Smooth muscle cell (in vitro differentiated cells): Measurements from ENCODE around the gene CHCHD4. TPM values are rescaled to one million over a fixed set of nuclear protein-coding genes. Genes with fewer than 3 reads are reported as not detected.

Experiments
- DNase-seq: peaks from one replicate; lab custom pipeline; 2025; ENCODE audit not compliant: unreplicated experiment; lab: John Stamatoyannopoulos, UW
- H2AFZ ChIP-seq: fragments of 200-600 bp; sonication (generic); 2 replicates; pipeline ENCODE4 v1.6.0; 2016; ENCODE audit warnings: antibody characterized with exemption, low read depth, mild to moderate bottlenecking
- H3F3A ChIP-seq: fragments of 200-600 bp; sonication (generic); 2 replicates; pipeline ENCODE4 v1.6.0; 2017; ENCODE audit warnings: antibody characterized with exemption, low read depth
- H3K27ac ChIP-seq: fragments of 200-600 bp; sonication (generic); 2 replicates; pipeline ENCODE4 v1.5.1; 2016; ENCODE audit warnings: low read depth, mild to moderate bottlenecking
- H3K27me3 ChIP-seq: fragments of 200-600 bp; sonication (generic); 2 replicates; pipeline ENCODE4 v1.6.1; 2016; ENCODE audit warnings: low read depth, mild to moderate bottlenecking
- H3K36me3 ChIP-seq: fragments of 200-600 bp; sonication (generic); 2 replicates; pipeline ENCODE4 v1.5.1; 2016; ENCODE audit warnings: low read depth
- H3K4me1 ChIP-seq: fragments of 200-600 bp; sonication (generic); 2 replicates; pipeline ENCODE4 v1.5.1; 2016; ENCODE audit warnings: low read depth
- H3K4me2 ChIP-seq: fragments of 200-600 bp; sonication (generic); 2 replicates; pipeline ENCODE4 v1.6.0; 2016; ENCODE audit warnings: mild to moderate bottlenecking
- H3K4me3 ChIP-seq: fragments of 200-600 bp; sonication (generic); 2 replicates; pipeline ENCODE4 v1.5.1; 2016; ENCODE audit warnings: mild to moderate bottlenecking
- H3K79me2 ChIP-seq: fragments of 200-600 bp; sonication (generic); 2 replicates; pipeline ENCODE4 v1.6.0; 2016; ENCODE audit warnings: low read depth, mild to moderate bottlenecking
- H3K9ac ChIP-seq: fragments of 200-600 bp; sonication (generic); 2 replicates; pipeline ENCODE4 v1.6.0; 2016; ENCODE audit warnings: low read depth
- H3K9me3 ChIP-seq: fragments of 200-600 bp; sonication (generic); replicated peaks from 2 replicates; pipeline ENCODE4 v1.5.1; 2016; ENCODE audit warnings: low read depth
- H4K20me1 ChIP-seq: fragments of 200-600 bp; sonication (generic); 2 replicates; pipeline ENCODE4 v1.6.0; 2016; ENCODE audit warnings: low read depth
- WGBS: methylation state at CpG from one replicate; pipeline ENCODE4 v1.1.7; 2016; ENCODE audit warnings: low lambda C conversion rate; 5-methylcytosine and 5-hydroxymethylcytosine counted together
- polyA plus RNA-seq: library from polyadenylated mRNA; unstranded; fragments of >200 nt; fragmentation: Nextera tagmentation; extraction: Ambion mirVana; gene quantifications from 2 replicates; pipeline ENCODE4 v1.2.1, GENCODE V29; 2016
- total RNA-seq: library from RNA; depleted of rRNA; stranded (reverse); fragments of >200 nt; gene quantifications from 2 replicates; pipeline ENCODE4 v1.2.3, GENCODE V29; 2014
- TF ChIP-seq, protein P1 (sequence below): fragments of 200-600 bp; sonication (generic); IDR thresholded peaks from 2 replicates; pipeline ENCODE4 v1.5.1; 2017; ENCODE audit warnings: borderline replicate concordance, mild to moderate bottlenecking, antibody characterized with exemption; ENCODE audit not compliant: insufficient read depth, poor library complexity, severe bottlenecking

CHCHD4 gene
- total and polyA plus RNA-seq, 2 experiments from 2014 or later: 8.7 to 12.0 TPM

DNA sequence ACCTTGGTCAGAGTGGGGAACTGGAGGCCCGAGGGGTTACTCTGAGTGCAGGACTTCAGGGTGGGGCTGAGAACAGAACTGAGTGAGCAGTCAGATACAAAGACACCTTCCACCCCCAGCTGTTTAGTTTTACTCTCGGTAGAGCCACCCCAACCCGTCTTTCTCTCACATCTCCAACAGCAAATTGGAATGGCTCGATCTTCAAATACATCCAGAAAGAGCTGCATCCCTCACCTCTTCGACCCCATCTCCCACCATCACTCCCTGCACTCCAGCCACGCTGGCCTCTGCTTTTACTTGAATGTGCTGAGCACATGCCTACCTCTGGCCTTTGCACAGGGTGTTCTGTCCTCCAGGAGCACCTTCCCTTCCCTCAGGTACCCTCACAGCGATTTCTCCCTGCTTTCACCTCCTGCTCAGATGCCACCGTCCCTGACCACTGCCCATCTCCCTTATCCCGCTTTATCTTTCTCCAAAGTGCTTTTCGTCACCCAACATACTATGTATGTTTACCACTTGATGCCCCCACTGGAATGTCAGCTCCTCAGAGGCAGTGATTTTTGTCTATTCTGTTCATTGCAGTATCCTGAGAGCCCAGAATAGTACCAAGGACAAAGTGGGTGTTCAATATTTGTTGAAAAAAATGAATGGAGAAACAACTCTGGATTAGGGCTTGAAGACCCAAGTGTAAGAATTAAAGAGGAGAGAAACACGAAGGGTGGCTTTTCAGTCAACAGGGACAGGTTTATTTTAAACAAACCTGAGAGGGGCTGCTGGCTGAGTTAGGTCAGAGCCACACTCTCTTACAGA lies 4.4 kb downstream of the CHCHD4 start:
- Histone ChIP-seq H4K20me1 (no peaks in the 10 kb centered on the region), H3K4me1 (peaks cover 9% of the 10 kb centered on the region), H3K36me3 (no peaks in the 10 kb centered on the region), H3K4me3 (no peak overlapping the region), H3F3A (peaks cover 15% of the 10 kb centered on the region), H3K9ac (no peak overlapping the region), H3K27ac (no peak overlapping the region), H3K9me3 (no peaks in the 10 kb centered on the region), H2AFZ (no peak overlapping the region), H3K79me2 (peaks cover 11% of the 10 kb centered on the region), H3K27me3 (no peaks in the 10 kb centered on the region), H3K4me2 (no peak overlapping the region)
- DNase-seq: no peak
- TF ChIP-seq, protein P1, sequence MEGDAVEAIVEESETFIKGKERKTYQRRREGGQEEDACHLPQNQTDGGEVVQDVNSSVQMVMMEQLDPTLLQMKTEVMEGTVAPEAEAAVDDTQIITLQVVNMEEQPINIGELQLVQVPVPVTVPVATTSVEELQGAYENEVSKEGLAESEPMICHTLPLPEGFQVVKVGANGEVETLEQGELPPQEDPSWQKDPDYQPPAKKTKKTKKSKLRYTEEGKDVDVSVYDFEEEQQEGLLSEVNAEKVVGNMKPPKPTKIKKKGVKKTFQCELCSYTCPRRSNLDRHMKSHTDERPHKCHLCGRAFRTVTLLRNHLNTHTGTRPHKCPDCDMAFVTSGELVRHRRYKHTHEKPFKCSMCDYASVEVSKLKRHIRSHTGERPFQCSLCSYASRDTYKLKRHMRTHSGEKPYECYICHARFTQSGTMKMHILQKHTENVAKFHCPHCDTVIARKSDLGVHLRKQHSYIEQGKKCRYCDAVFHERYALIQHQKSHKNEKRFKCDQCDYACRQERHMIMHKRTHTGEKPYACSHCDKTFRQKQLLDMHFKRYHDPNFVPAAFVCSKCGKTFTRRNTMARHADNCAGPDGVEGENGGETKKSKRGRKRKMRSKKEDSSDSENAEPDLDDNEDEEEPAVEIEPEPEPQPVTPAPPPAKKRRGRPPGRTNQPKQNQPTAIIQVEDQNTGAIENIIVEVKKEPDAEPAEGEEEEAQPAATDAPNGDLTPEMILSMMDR: no peak
- 98% methylated on average over 11 of the region's 11 CpGs for WGBS

DNA sequence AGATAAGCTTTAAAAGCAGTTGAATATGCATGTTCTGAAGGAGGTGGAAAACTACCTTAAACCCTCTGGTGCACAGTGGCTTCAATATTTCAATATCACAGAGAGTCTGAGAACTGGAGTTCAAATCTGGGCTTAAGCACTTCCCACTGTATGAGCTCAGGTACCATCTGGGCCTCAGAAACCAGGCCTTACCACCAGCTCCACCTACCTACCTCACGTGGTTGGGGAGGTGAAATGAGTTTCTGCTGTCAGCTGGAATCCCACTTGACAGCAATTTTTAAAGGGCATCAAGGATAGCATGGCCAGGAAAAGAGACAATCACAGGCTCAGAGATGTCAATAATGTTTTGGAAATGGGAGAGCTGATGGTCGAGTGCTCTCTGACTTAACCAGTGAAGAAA lies 5.0 kb downstream of the CHCHD4 start:
- Histone ChIP-seq H3K27ac (peak overlapping the region; percentile 42), H3K9ac (no peak overlapping the region), H3K4me3 (no peak overlapping the region), H3K4me1 (peaks cover 9% of the 10 kb centered on the region), H3K79me2 (peaks cover 11% of the 10 kb centered on the region), H3K36me3 (no peaks in the 10 kb centered on the region), H3K27me3 (no peaks in the 10 kb centered on the region), H3F3A (peaks cover 11% of the 10 kb centered on the region), H3K9me3 (no peaks in the 10 kb centered on the region), H2AFZ (no peak overlapping the region), H4K20me1 (no peaks in the 10 kb centered on the region), H3K4me2 (no peak overlapping the region)
- WGBS: 91% methylated on average over 2 of the region's 2 CpGs
- TF ChIP-seq, protein P1: no peak
- no peak for DNase-seq

GRCh38 chr3:14118400-14119381 lies 6.0 kb downstream of the CHCHD4 start:
- Histone ChIP-seq H3F3A (peaks cover 11% of the 10 kb centered on the region), H3K79me2 (peaks cover 8% of the 10 kb centered on the region), H2AFZ (no peak overlapping the region), H4K20me1 (no peaks in the 10 kb centered on the region), H3K9ac (peak overlapping the region; percentile 2), H3K27me3 (no peaks in the 10 kb centered on the region), H3K4me3 (no peak overlapping the region), H3K27ac (peak overlapping the region; percentile 42), H3K9me3 (no peaks in the 10 kb centered on the region), H3K4me1 (peaks cover 5% of the 10 kb centered on the region), H3K36me3 (no peaks in the 10 kb centered on the region), H3K4me2 (peak overlapping the region; percentile 23)
- no peak for DNase-seq
- 56% methylated on average over 13 of the region's 13 CpGs for WGBS
- TF ChIP-seq, protein P1: no peak
